ENCODE data around the gene SBNO2.
A peak's percentile ranks its signal among the peaks of the same experiment; 100 is the strongest.
"Not testable (repeated sequence)": the region's sequence is repeated elsewhere in the genome, so short reads cannot be mapped to it uniquely, and the experiment has no call there.

The SBNO2 gene

DNA sequence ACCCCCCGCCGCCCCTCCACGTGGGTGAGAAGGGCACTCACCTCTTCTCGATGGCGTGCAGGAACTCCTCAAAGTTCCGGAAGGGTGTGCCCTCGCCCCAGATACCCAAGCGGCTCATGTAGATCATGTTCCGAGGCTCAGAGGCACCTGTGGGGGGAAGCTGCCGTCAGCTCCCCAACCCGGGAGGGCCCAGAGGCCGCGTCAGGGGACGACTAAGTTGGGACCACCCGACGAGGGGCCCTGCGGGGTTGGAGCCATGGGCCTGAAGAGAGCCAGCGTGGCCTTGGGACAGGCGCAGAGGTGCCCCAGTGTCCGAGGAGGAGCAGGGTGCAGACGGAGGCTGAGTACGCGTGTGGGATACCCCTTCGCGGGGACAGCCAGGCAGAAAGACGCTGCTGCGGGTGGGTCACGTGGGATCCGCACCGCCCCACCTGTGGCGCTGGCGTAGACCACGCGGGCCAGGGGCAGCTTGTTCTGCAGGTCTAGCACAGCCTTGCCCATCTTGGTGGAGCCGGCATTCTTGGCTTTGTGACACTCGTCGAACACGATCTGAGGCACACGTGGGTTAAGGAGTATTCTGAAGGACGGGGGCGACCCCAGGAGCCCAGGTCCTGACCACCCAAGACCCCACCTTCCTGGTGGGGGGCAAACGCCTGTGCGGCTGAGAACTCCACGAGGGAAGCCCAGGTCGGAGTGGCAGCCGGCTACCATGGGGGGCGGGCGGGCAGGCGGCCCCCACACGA, 54.4 kb downstream of the SBNO2 start:
- DNase-seq (ENCODE audit: low spot score): no peak

DNA sequence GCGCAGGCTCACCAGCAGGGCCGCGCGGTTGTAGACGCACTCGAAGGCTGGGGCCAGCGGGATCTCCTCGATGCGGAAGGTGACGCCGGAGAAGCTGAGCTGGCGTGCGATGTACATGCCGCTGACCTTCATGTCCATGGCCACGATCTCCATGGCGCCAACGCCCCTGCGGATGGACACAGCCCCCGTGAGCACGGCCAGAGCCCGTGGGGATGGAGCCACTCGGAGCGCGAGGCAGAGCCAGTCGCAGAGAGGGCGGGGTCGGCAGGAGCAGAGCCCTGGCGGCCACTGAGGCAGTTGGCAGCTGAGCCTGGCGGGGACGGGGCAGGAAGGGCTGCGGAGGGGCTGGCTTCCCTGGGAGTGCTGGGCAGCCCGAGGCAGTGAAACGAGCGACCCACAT, 55.1 kb downstream of the SBNO2 start:
- DNase-seq (ENCODE audit: low spot score): no peak

DNA sequence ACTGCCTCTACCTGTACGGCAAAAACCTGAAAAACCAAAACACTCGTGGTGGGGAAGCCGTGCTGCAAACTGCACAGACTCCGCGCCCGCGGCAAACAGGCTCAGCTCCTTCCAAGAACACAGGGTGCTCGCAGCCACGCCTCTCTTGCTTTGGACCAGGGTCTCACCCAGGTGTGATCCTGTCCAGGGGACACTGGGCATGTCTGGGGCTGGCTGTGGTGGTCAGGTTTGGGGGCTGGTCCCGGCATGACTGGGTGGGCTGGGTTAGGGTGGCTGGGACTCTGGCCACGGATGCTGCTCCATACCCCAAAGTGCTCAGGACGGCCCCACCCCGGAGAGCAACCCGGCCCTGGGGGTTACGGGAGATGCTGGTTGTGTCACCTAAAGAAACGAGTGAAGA, 56.4 kb downstream of the SBNO2 start:
- no peak for DNase-seq (ENCODE audit: low spot score)

DNA sequence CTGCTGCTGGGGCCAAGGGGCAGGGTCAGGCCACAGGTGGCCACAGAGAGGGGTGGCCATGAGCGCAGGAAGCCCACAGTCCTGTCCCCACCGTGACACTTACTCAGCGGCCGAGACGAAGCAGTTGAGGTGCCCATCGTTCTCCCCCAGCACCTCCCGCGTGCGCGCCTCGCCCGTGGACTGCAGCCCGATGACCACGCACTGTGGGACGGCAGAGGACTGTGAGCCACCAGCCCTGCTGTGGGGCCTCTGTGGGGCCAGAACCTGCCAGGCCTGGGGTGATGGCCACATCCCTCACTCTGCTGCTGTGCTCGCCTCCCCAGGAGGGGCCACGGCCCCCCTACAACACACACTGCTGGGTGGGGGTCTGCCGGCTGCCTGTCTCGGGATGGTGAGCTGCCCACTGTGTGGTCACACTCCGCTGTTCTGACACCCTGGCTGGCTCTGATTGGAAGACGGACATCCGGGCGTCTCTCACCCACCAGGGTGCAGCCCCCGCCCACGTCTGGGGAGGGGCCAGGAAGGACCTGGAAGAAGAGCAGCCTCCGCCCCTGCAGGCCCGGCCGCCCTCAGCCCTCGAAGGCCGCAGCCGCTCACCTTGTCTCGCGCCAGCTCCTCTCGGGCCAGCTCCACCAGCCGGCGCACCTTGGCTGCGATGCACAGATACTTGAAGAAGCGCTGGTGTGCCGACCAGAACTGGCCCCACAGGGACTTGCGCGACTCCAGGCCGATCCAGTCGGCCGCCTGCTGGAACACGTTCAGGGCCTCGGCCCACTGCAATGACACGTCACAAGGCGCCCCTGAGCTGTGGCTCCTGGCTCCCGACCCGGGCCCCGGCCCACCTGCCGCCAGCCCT, 57.1 kb downstream of the SBNO2 start:
- no peak for DNase-seq (ENCODE audit: low spot score)

DNA sequence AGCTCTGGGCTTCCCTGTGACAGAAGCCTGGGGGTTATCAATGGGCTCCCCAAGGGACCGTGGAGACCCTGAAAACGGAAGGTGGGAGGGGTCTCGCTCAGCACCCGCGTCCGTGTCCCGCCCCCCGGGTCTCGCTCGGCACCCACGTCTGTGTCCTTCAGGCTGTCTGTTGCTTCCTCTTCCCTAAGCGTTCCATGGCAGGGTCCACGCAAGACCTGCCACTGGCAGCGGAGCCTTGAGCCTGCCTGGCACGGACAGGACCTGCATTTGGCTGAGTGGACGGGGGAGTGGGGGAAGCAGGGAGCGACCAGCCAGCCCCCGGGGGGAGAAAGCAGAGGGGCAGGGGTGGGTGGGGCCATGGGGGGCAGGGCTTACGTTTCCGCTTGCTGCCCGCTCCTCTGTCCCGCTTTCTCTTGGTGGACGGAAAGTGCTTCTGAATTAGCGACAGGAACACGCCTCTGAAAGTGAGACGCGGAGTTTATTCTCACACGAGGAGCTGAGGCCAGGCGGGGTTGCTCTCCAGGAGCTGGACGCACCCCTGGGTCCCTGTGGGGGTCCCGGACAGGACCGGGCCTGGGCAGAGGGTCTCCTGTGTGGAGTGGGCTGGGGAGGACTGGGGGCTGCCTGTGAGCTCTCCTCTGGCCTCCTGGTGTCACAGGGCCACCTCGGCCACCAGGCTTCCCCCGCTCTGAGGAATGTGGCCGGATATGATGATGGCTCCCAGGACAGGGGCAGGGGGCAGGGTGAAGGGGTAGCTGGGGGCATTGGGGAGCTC, 58.2 kb downstream of the SBNO2 start:
- DNase-seq (ENCODE audit: low spot score): no peak

DNA sequence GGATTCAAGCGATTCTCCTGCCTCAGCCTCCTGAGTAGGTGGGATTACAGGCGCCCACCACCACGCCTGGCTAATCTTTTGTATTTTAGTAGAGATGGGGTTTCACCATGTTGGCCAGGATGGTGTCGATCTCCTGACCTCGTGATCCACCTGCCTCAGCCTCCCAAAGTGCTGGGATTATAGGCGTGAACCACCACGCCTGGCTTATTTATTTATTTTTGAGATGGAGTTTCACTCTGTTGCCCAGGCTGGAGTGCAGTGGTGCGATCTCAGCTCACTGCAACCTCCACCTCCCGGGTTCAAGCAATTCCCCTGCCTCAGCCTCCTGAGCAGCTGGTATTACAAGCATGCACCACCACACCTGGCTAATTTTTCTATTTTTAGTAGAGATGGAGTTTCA, 59.3 kb downstream of the SBNO2 start:
- DNase-seq (ENCODE audit: low spot score): not testable (repeated sequence)

DNA sequence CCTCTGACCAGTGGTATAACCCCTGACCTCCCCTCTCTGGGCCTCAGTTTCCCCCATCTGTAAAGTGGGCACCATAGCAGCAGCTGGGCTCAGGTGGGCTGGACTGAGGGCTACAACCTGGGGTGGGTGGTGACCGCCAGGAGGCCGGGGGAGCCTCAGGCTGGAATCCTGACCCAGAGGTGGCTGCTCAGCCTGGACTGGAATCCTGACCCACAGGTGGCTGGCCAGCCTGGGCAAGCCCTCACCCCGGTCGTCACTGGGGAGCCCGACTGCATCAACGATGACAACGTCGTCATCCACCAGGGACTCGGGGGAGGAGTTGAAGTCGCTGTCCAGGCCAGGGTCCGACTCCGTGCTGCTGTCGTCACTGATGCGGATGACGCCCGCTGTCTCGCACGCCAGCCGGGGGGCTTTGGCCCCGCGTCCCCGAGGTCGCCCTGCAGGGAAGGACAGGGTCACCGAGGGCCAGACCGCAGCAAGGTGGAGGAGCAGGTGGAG, 60.0 kb downstream of the SBNO2 start:
- no peak for DNase-seq (ENCODE audit: low spot score)

DNA sequence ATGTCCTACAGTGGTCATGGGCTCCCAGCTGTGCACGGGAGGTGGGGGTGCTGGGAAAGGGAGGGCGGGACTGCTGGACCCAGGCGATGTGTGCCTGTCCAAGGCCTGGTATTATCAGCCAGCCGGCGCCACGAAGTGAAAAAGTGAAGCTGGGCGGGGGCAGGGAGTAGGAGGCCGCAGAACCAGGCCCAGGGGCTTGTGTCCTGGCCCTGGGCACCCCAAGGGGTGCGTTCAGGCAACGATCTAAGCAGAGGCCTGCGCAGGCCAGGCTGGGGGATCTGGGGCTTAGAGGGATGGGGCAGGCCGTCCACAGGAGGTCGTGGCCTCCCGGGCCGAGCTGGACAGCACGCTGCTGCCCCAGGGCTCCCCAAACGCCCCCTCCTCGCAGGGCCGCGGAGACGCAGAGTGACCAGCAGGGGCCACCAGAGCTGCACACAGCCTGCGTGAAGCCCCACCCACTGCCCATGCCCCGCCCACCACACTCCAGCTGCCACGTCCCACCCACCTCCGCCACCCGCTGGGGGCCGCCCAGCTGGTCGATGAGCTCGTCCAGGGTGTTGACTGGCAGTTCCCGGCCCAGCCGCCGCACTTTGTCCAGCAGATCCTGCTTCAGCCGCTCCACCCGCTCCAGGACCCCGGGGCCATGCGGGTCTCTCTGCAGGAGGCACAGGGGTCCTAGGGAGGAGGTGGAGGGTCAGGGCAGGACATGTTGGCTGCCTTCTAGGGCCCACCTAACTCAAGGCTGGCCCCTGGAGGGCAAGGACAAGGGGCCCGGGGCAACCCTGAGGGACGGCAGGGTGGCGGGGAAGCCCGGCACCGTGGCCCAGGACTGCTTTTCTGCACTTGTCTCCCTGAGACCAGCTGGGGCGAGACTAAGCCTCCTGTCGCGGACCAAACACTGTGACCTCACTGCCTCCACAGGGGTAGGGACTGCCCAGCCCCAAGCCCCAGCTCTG, 60.8 kb downstream of the SBNO2 start:
- peak; percentile 93 for DNase-seq (ENCODE audit: low spot score)

DNA sequence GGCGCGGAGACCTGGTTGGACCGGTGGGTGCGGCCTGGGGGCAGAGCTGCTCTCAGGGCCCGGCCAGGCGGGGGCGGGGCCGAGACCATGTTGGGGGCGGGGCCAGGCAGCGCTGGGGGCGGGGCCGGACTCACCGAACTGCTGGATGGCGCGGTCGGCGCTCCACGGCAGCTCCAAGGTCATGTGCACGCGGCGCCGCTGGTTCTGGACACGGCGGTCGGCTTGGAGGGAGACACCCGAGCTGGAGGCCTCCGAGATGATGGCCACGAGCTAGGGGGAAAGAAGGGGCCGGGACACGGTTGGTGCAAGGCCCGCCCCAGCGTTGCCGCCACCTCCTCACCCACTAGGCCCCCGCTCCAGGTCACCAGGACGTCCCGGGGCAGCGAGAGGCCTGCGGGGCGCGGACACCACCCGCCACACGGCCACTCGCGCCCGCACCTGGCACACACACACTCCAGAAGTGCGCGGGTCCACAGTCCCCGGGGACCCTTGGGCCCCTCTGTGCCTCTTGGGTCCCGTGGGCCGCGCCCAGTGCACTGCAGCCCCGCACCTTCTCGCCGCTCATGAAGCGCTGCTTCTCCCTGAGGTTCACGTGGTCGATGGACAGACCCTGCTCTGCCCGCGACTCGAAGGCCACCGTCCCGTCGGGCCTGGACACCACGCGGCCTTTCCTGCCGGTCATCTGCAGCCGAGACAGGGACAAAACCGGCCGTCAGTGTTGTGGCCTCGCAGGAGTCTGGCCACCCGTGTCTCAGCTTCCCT, 61.6 kb downstream of the SBNO2 start:
- DNase-seq (ENCODE audit: low spot score): no peak

DNA sequence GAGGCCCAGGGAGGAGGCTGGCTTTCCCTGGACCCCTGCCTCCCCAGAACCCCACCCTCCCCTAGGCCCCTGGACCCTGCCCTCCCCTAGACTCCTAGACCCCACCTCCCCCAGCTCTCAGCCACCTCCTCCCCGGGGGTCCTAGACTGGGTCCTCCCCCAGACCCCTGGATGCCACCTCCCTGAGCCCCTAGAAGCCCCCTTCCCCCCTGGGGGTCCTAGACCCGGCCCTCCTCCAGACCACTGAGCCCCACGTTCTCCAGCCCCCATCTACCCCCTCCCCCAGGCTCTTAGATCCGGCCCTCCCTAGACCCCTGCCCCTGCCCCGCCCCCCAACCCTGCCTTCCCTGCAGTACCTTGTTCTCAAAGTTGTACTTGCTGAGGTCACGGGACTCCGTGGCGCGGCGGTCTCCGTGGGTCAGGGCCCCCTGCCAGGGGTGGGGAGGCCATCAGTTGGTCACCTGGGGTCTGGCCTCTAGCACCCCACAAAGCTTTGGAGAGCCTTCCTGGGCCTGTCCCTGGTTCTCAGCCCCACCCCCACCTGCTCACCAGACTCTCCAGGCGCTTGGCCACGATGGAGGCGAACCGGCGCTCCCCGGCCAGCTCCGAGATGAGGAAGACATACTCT, 62.3 kb downstream of the SBNO2 start:
- DNase-seq (ENCODE audit: low spot score): no peak

DNA sequence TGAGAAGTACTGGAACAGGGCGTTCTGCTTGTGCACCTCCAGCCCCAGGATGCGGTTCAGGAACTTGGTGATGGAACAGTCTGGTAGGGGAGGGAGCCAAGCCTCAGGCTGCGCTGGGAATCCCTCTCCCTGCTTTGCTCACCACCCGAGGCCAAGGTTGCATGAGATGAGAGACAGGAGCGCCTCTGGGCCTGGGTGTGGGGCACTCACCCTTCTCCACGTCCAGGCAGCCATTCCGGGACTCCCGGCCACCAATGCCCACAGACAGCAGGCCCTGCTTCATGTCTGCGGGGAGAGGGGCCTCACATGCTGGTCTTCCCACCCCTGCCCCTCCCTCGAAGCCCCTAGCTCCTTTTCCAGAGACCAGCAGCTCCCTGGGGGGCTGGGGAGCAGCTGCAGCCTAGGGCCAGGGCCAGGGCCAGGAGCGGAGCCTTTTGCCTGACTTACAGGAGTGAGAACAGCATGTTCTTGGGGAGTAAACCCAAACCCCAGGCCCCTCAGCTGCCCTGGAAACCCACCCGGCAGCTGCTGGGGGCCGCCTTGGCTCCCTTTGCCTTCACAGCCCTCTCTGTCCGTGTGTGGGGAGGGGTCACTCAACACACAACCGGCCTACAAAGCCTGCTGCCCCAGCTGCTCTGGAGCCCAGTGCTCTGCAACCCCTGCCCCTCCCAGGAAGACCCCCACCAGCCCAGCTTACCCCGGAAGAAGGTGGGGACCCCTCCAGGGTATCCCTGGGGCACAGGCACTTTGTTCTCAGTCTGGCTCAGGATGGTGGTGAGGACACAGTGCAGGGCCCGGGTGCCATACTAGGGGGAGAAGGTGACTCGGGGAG, 63.0 kb downstream of the SBNO2 start:
- DNase-seq (ENCODE audit: low spot score): no peak

DNA sequence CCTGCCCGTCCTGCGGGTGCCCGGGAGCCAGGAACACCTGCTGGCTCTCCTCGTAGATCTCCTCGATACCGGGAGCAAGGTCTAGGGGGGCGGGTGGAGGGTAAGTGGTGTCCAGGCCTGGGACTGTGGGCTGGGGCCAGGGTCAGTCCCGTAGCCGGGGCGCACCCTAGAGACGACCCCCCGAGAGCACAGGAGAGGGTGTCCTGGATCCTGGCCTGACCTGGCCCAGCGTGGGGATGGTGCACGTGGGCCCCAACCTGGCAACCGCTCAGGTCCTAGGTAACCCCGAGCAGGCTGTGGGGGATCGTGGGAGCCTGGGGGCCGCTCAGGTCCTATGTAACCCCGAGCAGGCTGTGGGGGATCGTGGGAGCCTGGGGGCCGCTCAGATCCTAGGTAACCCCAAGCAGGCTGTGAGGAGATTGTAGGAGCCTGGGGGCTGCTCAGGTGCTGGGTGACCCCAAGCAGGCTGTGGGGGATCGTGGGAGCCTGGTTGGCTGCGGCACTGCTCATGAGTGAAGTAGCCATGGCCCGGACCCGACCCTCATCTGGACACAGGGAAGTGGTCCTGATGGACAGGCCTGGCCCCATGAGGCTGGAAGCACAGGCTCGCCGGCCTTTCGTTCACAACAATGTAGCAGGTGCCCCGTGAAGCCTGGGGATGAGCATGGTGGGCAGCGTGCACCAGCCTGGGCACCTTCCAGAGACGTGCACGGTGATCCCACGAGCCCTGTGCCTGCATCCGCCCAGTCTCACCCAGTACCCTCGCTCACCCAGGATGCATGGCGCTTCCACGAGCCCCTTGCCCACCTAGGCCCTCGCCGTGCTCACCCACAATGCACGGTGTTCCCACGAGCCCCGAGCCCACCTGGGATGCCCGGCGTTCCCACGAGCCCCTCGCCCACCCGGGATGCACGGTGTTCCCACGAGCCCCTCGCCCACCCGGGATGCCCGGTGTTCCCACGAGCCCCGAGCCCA, 64.1 kb downstream of the SBNO2 start:
- DNase-seq (ENCODE audit: low spot score): no peak

DNA sequence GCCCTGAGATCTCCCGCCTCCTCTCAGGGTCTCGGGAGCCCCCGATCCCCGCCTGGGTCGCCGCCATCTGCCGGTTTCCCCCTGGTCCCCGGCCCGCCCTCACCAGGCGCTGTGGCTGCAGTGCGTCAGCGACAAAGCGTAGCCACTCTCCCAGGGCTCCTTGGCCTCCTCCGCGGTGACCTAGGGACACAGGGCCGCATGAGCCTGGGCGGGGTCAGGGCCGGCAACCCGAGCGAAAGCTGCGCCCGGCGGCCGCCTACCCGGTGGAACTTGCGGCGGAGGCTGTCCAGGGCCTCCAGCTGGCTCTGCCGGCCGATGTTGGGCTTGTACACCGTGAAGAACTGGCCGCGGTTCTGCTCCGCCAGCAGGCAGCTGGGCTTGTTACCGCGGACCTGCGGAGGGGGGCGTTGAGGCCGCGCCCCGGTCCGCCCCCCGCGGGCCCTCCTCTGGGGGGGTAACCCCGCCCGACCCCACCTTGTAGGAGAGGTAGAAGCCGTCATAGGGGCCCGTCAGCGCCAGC, 65.0 kb downstream of the SBNO2 start:
- no peak for DNase-seq (ENCODE audit: low spot score)

DNA sequence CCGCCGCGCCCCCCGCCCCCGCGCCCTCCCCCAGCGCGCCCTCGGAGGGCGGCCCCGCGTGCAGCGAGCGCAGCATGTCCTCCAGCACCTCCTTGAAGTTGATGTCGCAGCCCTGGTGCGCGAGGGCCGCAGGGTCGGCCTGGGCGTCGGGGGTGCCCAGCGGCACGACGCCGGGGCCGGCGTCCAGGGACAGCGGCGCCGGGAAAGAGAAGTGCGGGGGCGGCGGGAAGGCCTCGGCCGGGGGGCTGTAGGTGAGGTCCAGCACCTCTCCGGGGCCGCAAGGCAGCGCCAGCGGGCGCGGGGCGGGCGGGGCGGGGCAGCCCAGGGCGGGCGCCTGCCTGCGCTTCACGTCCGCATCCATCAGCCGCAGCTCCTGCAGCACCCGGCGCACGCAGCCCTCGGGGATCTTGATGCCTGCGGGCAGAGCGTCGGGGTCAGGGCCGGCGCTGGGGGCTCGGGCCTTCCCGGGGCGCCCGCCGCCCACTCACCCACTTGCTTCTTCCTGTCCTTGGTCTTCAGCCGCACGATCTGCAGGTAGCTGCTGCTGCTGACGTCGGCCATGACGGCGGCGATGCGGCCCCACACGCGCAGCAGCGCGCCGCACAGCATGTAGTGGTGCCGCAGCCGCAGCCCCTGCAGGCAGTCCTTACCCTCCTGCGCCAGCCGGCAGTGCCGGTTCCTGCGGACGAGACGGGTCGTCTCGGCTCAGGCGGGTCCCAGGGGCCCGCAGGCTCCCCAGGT, 65.6 kb downstream of the SBNO2 start:
- DNase-seq (ENCODE audit: low spot score): no peak

DNA sequence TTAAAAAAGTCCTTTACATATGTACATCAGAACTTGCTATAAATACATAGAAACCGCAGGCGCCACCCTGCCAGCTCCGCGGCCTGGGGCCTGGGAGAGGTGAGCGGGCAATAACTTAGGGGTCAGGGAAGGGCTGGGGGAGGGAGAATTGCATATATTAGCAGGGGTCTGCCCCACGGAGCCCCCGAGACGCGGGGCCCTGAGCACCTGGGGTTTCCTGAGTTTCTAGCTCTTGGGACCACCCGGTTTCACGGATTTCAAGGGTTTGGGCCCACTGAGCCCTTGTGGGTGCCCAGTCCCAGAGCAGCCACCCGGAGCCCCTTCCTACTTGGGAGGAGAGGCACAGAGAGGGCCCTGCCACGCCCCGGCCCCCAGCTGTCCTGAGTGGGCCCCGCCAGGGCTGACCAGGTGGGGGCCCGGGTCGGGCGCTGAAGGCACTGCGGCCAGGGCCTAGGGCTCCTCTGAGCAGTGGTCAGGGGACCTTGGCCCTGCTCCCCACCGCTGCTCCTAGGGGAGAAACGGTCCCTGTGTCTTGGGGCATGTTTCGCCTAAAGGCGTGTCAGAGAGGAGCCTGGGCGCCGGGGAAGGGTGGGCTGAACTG, 66.3 kb downstream of the SBNO2 start:
- DNase-seq (ENCODE audit: low spot score): no peak

DNA sequence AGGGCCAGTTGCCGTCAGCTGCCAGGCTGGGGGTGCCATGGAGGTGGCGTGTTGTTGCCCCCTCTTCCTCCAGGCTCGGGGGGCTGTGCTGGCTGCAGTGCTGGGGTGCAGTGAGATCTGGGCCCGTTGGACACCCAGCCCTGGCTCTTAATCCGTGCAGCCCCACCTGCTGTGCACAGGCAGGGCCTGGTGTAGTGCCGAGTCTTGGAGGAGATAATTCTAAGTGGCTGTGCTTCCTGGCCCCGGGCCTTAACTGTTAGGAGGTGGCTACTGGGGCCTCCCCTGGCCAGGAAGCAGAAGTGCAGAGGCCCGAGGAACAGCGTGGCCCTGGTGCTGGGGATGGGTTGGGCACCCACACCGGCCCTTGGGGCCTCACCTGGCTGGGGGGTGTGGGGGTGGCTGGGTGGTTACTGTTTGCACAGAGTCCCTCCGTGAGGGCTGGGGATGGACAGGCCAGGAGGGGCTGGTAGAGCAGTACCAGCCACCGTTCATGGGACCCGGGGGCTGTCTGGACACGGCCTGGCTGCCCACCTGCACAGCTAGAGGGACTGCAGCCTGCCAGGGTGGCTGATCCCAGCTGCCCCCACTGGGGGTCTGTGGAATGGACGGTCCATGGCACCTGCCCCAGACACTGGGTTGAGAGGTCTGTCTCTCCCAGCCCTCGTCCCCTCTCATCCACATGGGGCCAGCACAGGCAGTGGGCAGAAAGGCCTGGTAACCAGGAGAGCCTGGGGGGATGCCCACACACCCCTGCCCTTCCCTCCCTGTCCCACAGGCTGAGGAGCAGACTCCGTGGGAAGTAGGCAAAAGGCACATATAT, 67.0 kb downstream of the SBNO2 start:
- no peak for DNase-seq (ENCODE audit: low spot score)
